Endothelial cell (in vitro differentiated cells): ENCODE results near the gene RIMBP3C. TPM values are rescaled to one million over a fixed set of nuclear protein-coding genes. Genes with fewer than 3 reads are reported as not detected.
"Not testable (repeated sequence)": the region's sequence is repeated elsewhere in the genome, so short reads cannot be mapped to it uniquely, and the experiment has no call there.

Experiments used
- DNase-seq: peaks from one replicate; pipeline ENCODE4 v3.0.0; 2021; ENCODE audit warnings: low spot score
- H3K27ac Mint-ChIP-seq: one replicate; pipeline ENCODE4 v1.8.0; 2021; ENCODE audit warnings: mixed read lengths, inconsistent platforms; ENCODE audit not compliant: unreplicated experiment
- H3K27me3 Mint-ChIP-seq: one replicate; pipeline ENCODE4 v1.8.0; 2021; ENCODE audit warnings: mild to moderate bottlenecking, moderate library complexity, mixed read lengths, inconsistent platforms; ENCODE audit not compliant: unreplicated experiment
- H3K36me3 Mint-ChIP-seq: one replicate; pipeline ENCODE4 v1.8.0; 2021; ENCODE audit warnings: mild to moderate bottlenecking, low read depth, mixed read lengths, inconsistent platforms; ENCODE audit not compliant: unreplicated experiment
- H3K4me1 Mint-ChIP-seq: one replicate; pipeline ENCODE4 v1.8.0; 2021; ENCODE audit warnings: mild to moderate bottlenecking, mixed read lengths, inconsistent platforms; ENCODE audit not compliant: unreplicated experiment
- H3K4me3 Mint-ChIP-seq: one replicate; pipeline ENCODE4 v1.8.0; 2021; ENCODE audit warnings: mild to moderate bottlenecking, mixed read lengths, inconsistent platforms; ENCODE audit not compliant: unreplicated experiment
- H3K9me3 Mint-ChIP-seq: one replicate; pipeline ENCODE4 v1.8.0; 2021; ENCODE audit warnings: mixed read lengths, inconsistent platforms; ENCODE audit not compliant: unreplicated experiment
- total RNA-seq: library from RNA; stranded (reverse); fragmentation: NEBNext Ultra II Directional; extraction: Animal tissue kit (Norgen Biotek cat#: 25700); gene quantifications from one replicate; pipeline ENCODE4 v1.2.1, GENCODE V29; 2021; ENCODE audit not compliant: unreplicated experiment

Gene RIMBP3C
- total RNA-seq, 1 donor from 2014 or later: 0.18 TPM

DNA sequence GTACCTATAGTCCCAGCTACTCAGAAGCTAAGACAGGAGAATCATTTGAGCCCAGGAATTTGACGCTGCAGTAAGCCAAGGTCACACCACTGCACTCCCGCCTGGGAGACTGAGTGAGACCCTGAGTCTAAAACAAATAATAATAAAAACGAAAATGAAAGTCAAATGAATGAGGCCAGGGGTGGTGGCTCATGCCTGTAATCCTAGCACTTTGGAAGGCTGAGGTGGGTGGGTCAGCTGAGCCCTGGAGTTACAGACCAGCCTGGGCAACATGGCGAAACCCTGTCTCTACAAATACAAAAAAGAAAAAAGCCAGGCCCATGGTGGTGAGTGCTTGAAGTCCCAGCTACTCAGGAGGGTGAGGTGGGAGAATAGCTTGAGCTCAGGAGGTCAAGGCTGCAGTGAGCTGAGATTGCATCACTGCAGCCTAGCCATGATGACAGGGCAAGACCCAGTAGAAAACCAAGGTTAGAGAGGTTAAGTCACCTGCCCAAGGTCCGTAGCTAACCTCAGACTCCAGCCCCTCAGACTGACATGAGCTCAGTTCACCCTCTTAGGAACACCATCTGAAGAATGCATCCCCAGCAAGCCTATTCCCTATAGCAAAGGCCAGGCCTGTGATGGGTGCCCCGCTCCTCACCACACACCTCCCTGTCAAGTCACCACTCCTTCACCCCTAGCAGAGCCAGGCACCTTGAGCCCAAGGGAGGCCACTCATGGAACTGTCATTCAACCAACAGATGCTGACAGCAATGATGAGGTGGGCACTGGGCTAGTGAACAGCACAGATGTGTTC, 24.4 kb downstream of the RIMBP3C start:
- not testable (repeated sequence) for DNase-seq, H3K9me3 Mint-ChIP-seq, H3K27ac Mint-ChIP-seq, H3K4me3 Mint-ChIP-seq, H3K27me3 Mint-ChIP-seq, H3K36me3 Mint-ChIP-seq, H3K4me1 Mint-ChIP-seq

DNA sequence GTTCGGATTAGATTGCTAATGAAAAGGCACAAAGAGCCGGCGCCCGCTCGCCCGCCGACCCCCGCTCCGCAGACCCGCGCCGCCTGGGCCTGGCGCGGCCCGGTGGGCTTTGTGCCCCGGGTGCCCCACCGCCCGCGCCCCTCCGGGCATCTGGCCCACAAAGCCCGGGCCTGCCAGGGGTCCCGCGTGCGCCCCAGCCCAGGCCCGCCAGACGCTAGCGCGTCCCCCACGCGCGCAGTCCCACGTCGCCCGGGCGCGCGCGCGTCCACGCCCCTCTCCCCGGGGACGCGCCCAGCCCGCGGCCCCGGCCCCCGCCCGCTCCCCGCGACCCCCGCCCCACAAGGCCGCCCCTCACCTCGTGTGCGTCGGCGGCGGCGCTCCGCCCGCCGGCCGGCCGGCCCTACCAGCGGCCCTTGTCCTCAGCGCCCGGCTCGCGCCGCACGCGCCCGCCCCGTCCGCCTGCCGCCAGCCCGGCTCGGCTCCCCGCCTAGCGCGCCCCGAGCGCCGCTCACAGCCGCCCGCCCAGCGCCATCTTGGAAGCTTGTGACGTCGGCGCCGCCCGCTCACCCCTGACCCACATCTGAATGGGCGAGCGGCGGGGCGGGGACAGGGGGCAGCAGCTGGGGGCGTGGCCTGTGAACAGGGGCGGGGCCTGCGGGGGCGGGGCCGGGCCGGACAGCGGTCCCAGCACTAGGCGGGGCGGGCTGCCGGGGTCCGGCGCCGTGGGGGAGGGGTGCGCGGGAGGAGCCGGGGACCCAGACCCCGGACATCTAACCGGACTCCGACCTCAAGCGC, 34.1 kb downstream of the RIMBP3C start:
- H3K9me3 Mint-ChIP-seq, H3K27me3 Mint-ChIP-seq, H3K36me3 Mint-ChIP-seq, DNase-seq, H3K4me1 Mint-ChIP-seq, H3K27ac Mint-ChIP-seq, H3K4me3 Mint-ChIP-seq: not testable (repeated sequence)

DNA sequence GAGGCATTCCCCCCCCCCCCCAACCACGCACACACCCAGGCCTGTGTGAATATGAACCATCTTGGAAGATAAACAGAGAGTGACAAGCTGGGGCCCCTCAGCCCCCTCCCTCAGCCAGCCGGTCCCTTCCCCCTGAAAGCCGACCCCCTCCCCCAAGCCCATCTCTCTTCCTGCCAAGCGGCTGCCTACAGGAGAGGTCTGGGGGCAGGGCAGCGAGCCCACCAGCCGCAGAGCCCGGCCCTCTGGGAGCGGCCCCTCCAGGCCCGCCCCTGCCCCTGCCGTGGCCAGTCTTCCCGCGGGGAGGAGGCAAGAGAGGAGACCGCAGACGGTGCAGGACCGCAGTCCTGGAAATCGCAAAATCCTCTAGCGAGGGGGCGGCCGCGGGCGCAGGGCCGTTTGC, 34.7 kb downstream of the RIMBP3C start:
- H3K9me3 Mint-ChIP-seq, H3K27me3 Mint-ChIP-seq, H3K4me3 Mint-ChIP-seq, DNase-seq, H3K36me3 Mint-ChIP-seq, H3K4me1 Mint-ChIP-seq, H3K27ac Mint-ChIP-seq: not testable (repeated sequence)

DNA sequence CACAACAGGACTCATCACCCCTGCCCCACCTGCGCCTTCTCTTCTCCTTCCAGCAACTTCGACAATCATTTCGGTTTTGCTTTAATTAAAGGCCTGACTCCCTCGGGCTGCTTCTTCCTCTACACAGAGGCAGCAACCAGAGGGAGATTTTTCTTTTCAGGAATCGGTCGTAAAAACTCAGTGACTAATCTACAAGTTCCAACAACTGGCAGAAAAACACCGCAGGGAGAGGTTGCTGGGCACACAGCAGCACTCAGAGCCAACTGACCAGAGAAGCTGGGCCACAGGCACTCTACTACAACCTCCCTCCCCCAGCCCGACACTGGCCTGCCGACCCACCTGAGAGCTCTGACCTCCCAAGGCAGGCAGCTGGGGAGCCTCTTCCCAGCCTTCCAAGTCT, 36.0 kb downstream of the RIMBP3C start:
- not testable (repeated sequence) for H3K27ac Mint-ChIP-seq, H3K4me1 Mint-ChIP-seq, H3K4me3 Mint-ChIP-seq, DNase-seq, H3K27me3 Mint-ChIP-seq, H3K36me3 Mint-ChIP-seq, H3K9me3 Mint-ChIP-seq

DNA sequence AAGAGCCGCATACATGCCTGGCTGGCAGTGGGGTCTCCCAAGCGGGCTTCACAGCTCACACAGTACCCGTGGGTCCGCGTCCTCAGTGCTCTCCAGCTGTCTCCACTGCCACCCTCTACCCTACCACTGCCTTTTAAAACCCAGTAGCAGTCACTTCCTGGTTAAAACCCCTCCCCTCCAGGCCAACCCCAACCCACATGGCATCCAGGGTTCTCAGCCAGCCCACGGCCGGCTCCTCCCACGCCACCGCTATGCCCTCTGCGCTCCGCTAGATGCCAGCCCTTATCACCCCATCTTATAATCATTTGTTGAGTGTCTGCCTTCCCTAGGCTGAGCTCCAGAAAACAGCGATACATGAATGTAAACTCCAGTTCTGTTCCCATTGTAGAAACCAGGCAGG, 37.1 kb downstream of the RIMBP3C start:
- H3K4me1 Mint-ChIP-seq, DNase-seq, H3K9me3 Mint-ChIP-seq, H3K4me3 Mint-ChIP-seq, H3K36me3 Mint-ChIP-seq, H3K27me3 Mint-ChIP-seq, H3K27ac Mint-ChIP-seq: not testable (repeated sequence)

DNA sequence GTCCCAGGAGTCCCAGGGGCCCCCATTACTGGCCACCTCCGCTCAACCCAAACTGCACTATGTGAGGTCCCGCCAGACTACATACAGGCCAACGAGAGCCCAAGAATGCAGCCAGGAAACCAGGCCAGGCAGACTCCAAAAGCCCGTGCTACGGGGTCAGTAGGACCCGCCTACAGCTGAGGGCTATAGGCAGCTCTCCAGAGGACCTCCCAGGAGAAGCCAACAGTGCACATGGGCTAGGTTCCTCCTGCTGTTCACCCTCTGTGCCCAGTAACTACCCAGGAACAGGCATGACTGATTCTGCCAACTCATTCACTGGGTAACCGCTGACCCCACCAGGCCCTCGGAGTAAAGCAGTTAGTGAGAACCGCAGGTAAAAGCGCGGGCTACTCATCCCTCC, 39.2 kb downstream of the RIMBP3C start:
- not testable (repeated sequence) for H3K27ac Mint-ChIP-seq, H3K36me3 Mint-ChIP-seq, H3K4me3 Mint-ChIP-seq, H3K27me3 Mint-ChIP-seq, H3K9me3 Mint-ChIP-seq, H3K4me1 Mint-ChIP-seq, DNase-seq

DNA sequence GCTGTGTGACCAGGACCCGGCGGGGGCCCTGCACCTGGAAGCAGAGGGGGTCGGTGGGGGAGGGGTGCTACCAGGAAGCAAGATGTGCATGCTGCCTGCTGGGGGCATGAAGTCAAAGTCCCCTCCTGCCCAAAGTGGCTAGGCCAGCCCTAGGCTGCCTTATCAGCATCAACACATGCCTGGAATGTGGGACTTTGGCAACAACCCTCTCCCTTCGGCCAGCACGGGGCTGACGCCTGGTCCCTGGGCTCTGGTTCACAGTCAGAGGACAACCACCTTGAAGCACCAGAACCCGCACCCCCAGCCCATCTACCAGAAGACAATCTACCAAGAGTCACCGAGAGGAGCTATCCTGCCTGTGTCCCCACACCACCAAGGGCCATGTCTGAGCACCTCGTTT, 40.9 kb downstream of the RIMBP3C start:
- H3K27me3 Mint-ChIP-seq, H3K36me3 Mint-ChIP-seq, H3K4me1 Mint-ChIP-seq, DNase-seq, H3K27ac Mint-ChIP-seq, H3K9me3 Mint-ChIP-seq, H3K4me3 Mint-ChIP-seq: not testable (repeated sequence)

DNA sequence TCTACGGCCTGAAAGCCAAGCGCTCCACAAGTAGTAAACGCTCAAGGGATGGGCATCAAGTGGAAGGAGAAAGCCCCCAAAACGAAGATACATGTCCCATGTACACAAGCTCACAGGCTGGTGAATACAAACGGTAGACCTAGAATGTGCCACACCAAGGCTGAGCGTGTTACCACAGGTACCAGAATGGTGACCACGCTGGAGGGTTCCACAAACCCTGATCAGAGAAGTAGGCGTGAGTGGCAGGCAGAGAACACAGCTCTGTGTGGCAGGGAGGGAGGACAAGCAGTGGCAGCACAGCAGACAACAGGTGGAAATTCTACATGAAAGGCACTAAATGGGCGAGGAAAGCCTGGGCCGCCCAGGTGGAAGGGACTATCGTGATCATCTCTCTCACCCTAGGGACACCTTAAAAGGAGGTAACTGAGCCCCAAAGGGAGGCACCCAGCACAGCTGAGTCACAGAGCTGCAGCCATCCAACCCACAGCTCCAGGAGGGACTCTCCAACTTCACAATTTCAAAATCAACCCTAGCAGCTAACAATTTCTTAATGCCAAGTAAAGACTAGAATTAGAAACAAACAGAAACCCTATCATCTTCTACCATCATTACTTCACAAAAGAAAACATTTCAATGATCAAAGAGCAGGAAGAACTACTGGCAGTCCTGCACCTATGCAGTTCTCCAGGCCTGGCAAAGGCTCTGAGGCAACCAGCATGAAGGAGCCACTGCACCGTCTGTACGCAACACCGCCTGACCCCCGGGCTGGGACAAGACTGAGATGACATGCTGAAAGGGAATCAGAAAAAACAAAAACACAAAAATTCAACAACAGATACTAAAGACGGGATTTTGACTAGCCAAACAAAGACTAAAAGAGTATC, 51.4 kb downstream of the RIMBP3C start:
- H3K27ac Mint-ChIP-seq, DNase-seq, H3K27me3 Mint-ChIP-seq, H3K9me3 Mint-ChIP-seq, H3K36me3 Mint-ChIP-seq, H3K4me3 Mint-ChIP-seq, H3K4me1 Mint-ChIP-seq: not testable (repeated sequence)

DNA sequence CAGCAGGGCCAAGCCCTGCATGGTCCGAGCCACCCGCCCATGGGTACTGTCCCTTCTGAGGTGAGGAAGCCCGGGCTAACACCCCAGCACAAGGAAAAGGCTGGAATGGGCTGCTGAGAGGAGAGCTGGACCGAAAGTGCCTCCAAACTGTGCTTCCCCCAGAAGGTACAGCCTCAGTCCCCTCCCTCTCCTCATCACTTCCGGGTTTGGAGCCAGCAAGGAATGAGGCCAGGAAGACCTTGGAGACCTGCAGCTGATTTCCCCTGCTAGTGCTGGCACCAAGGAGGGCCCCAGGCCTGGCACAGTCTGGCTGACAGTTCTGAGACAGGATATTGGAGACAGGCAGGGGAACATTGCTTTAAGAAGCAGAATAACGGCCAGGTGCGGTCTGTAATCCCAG, 52.8 kb downstream of the RIMBP3C start:
- not testable (repeated sequence) for H3K27ac Mint-ChIP-seq, H3K4me1 Mint-ChIP-seq, H3K9me3 Mint-ChIP-seq, H3K27me3 Mint-ChIP-seq, H3K36me3 Mint-ChIP-seq, H3K4me3 Mint-ChIP-seq, DNase-seq

DNA sequence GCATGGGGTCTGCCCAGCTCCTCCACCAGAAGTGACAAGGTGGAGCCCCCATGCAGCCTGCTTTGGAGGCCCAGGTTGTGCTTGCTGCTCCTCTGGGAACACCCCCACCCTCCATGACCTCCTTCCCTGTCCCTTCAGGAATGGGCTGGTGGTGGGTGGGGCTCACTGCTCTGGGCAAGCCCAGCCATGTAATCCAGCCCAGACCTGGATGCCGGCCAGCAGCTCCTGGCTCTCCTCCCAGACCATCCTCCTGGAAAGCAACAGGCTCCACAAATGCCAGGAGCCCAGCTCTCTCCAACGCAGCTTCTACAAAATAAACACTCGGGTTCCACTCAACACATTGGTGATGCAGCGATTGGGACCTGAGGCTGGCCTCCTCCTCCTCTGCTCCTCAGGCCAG, 53.3 kb downstream of the RIMBP3C start:
- H3K27me3 Mint-ChIP-seq, H3K4me3 Mint-ChIP-seq, DNase-seq, H3K36me3 Mint-ChIP-seq, H3K9me3 Mint-ChIP-seq, H3K4me1 Mint-ChIP-seq, H3K27ac Mint-ChIP-seq: not testable (repeated sequence)
